GM18868 (cell line): Measurements from ENCODE around the gene KIF21A.
"Not testable (repeated sequence)": the region's sequence is repeated elsewhere in the genome, so short reads cannot be mapped to it uniquely, and the experiment has no call there.

Experiments
- ATAC-seq: cut with Tn5 transposase; IDR thresholded peaks from one replicate; pipeline ENCODE4 v1.9.1; 2021; ENCODE audit warnings: mild to moderate bottlenecking, moderate library complexity; ENCODE audit not compliant: unreplicated experiment

Gene KIF21A, protein sequence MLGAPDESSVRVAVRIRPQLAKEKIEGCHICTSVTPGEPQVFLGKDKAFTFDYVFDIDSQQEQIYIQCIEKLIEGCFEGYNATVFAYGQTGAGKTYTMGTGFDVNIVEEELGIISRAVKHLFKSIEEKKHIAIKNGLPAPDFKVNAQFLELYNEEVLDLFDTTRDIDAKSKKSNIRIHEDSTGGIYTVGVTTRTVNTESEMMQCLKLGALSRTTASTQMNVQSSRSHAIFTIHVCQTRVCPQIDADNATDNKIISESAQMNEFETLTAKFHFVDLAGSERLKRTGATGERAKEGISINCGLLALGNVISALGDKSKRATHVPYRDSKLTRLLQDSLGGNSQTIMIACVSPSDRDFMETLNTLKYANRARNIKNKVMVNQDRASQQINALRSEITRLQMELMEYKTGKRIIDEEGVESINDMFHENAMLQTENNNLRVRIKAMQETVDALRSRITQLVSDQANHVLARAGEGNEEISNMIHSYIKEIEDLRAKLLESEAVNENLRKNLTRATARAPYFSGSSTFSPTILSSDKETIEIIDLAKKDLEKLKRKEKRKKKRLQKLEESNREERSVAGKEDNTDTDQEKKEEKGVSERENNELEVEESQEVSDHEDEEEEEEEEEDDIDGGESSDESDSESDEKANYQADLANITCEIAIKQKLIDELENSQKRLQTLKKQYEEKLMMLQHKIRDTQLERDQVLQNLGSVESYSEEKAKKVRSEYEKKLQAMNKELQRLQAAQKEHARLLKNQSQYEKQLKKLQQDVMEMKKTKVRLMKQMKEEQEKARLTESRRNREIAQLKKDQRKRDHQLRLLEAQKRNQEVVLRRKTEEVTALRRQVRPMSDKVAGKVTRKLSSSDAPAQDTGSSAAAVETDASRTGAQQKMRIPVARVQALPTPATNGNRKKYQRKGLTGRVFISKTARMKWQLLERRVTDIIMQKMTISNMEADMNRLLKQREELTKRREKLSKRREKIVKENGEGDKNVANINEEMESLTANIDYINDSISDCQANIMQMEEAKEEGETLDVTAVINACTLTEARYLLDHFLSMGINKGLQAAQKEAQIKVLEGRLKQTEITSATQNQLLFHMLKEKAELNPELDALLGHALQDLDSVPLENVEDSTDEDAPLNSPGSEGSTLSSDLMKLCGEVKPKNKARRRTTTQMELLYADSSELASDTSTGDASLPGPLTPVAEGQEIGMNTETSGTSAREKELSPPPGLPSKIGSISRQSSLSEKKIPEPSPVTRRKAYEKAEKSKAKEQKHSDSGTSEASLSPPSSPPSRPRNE (N-terminal part only)

GRCh38 chr12:39443081-39443928 lies at the start of gene KIF21A:
KIF21A (minus strand) TSS chr12:39443120; CDS start chr12:39442970, 150 bp downstream.
- ATAC-seq, result peak; percentile 88

DNA sequence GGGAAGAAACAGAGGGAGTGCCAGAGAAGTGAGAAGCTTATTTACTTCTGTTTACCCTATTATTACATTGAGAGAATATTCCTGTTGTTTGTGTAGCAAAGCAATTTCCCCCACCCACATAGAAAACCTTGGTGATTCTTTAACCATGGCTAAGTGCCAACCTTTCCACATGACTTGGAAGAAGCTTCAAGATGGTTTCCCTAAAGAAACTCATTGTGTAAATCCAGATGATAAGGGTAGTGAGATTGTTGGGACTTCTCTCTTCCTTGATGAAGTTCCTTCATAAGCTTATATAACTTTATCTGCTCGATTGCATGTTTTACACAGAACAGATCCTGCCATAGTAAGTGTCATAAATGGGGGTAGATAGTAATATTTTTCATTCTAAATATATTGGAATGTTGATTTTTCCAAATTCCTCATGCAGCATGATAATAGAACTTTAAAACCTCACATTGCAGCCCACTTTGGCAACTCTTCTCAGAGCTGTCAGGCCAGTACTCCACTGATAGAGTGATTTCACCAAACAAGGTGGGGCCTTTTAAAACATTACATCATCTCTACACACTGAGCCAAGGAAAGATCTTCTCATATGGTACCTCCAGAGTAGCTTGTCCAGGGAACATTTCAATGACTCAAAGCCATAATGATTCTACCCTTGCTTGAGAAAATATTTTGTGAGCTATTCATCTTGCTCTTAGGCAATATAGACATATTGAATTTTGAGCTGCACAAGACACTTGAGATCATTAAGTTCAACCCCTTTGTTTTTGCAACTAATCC lies 47.8 kb upstream of the KIF21A start:
- no peak for ATAC-seq

GRCh38 chr12:39483597-39483996 lies 40.7 kb upstream of the KIF21A start:
- no peak for ATAC-seq

- ATAC-seq, result no peak
Observed at GRCh38 chr12:39483042-39483441, 40.1 kb upstream of the KIF21A start.

DNA sequence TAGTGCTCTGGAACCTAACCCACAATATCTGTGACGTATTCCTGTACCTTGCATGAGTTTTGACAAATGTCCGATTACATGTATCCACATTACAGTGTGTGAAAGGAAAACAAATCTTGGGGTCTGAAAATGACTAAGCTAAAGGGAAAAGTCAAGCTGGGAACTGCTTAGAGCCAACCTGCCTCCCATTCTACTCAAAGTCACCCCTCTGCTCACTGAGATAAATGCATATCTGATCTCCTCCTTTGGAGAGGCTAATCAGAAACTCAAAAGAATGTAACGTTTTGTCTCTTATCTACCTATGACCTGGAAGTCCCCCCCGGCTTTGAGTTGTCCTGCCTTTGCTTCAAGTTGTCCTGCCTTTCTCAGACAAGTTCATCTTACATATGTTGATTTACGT lies 34.0 kb upstream of the KIF21A start:
- no peak for ATAC-seq

DNA sequence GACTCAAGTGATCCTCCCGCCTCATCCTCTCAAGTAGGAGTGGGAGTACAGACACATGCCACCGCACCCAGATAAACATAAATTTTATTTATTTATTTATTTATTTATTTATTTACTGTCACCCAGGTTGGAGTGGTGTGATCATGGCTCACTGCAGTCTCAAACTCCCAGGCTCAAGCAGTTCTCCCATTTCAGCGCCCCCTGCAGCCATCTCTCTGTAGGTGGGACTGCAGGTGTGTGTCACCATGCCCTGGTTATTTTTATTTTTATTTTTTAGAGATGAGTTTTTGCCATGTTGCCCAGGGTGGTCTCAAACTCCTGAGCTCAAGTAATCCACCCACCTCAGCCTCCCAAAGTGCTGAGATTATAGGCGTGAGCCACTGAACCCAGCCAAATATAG lies 33.2 kb upstream of the KIF21A start:
- no peak for ATAC-seq

DNA sequence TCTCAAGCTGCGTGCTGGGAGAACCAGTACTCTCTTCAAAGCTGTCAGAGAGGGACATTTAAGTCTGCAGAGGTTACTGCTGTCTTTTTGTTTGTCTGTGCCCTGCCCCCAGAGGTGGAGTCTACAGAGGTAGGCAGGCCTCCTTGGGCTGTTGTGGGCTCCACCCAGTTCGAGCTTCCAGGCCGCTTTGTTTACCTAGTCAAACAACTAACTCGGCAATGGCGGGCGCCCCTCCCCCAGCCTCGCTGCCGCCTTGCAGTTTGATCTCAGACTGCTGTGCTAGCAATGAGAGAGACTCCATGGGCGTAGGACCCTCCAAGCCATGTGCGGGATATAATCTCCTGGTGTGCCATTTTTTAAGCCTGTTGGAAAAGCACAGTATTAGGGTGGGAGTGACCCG lies 32.2 kb upstream of the KIF21A start:
- not testable (repeated sequence) for ATAC-seq

DNA sequence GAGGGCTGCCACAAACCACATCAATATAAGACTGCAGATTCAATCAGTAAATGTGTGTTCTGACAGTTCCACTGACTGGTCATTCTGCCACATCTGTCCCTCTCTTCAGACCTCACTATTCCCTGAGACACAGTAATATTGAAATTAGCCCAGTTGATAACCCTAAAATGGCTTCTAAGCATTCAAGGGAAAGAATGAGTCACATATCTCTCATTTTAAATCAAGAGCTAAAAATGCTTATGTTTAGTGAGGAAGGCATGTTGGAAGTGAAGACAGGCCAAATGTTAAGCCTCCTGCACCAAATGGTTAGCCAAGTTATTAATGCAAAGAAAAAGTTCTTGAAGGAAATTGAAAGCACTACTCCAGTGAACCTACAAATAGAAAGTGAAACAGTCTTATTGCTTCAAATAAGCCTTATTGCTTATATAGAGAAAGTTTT lies 24.5 kb upstream of the KIF21A start:
- ATAC-seq, result peak; percentile 93

GRCh38 chr12:39464976-39465695 lies 22.2 kb upstream of the KIF21A start:
- no peak for ATAC-seq

DNA sequence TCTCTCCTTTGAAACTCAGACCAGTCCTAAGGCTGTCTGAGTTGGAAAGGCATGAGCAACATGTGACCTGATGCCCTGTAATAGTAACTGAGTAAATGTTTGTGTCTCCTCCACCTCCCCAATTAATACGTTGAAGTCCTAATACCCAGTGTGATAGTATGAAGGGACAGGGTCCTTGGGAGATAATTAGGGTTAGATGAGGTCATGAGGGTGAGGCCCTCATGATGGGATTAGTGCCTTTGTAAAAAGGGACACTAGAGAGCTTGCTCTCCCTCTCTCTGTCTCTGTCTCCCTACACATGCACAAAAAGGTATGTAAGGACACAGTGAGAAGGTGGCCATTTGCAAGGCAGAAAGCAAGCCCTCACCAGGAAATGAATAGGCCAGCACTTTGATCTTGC lies 18.1 kb upstream of the KIF21A start:
- no peak for ATAC-seq

GRCh38 chr12:39459027-39459434 lies 16.1 kb upstream of the KIF21A start:
- ATAC-seq, result no peak

GRCh38 chr12:39451977-39452376 lies 9.1 kb upstream of the KIF21A start:
- ATAC-seq, result no peak

GRCh38 chr12:39448038-39448437 lies 5.1 kb upstream of the KIF21A start:
- no peak for ATAC-seq

DNA sequence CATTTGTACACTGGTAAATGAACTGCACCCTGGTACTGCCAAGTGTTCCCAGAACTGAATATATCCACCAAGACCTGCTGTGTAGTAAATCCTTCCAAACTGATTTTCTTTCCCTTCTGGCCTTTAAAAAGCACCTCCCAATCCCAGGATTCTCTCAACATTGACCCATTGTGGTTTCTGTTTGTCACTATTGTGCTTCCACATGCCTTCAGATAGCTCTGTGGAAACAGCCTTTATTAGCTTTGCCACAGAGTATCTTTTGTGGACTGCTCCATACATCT lies 949 bp upstream of the KIF21A start:
- no peak for ATAC-seq

DNA sequence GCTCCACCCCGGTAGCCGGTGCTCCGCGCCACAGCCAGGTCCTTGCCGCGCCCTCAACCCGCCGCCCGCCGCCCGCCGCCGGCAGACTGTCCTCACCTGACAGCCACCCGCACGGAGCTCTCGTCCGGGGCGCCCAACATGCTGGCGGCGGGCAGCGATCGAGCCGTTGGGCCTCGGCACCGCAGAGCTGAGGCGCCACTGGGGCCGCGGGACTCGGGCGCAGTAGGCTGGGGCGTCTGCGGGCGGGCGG lies 164 bp downstream of the KIF21A start:
- peak; percentile 32 for ATAC-seq

GRCh38 chr12:39441963-39442830 lies 723 bp downstream of the KIF21A start:
- ATAC-seq, result peak; percentile 26

DNA sequence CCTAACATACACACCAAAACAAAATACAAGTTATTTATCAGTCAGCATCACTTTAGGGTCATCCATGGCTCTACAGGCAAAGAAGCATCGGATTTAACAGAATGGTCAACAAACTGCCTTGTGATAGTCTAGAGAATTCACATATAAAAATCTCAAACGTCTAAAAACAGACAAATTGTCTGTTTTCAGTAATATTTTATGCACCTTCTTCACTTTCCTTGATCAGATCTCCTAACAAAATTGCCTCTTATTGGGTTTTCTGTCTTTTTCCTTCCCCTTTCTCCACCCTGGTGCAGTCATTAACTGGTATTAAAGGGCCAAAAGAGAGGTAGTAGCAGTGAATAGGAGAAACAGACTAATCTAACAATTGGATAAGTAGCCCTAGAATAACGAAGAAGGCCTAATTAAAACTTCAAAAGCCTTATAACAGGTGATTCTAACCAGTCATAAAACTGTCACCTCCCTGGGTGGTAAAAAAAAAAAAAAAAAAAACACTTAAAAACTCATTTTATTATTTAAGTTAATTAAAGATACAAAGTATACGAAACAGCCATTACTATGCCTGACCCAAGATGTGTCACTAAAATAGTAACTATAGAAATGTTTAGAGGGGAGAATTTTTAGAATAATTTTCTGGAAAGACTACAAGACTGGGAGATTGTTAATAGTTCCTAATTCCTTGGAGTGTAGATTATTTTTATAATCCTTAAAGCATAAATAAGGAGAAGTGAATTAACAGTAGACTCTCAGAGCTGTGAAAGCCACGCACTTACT lies 1.5 kb downstream of the KIF21A start:
- ATAC-seq, result no peak

DNA sequence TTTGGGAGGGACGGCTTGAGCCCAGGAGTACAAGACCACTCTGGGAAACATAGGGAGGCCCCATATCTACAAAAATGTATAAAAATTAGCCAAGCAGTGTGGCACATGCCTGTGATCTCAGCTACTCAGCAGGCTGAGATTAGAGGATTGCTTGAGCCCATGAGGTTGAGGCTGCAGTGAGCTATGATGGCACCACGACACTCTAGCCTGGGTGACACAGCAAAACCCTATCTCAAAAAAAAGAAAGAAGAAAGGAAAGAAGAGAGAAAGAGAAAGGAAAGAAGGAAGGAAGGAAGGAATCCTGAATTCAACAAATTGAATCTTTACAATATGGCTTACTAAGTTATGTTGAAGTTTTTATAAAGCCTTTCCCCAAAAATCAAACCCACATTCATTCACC lies 2.1 kb downstream of the KIF21A start:
- ATAC-seq, result no peak
